GM10266 (cell line): ENCODE data around the gene SOS2.
"Not testable (repeated sequence)": the region's sequence is repeated elsewhere in the genome, so short reads cannot be mapped to it uniquely, and the experiment has no call there.

Source experiments
- DNase-seq: peaks from one replicate; pipeline ENCODE4 v3.0.0; 2012; ENCODE audit errors: extremely low spot score
- TF ChIP-seq, protein P1 (sequence below): IDR thresholded peaks from 2 replicates; pipeline ENCODE4 v1.5.1; 2012; ENCODE audit warnings: mild to moderate bottlenecking, low read depth; ENCODE audit not compliant: control insufficient read depth, insufficient read depth; ENCODE audit errors: missing control alignments

Gene SOS2

DNA sequence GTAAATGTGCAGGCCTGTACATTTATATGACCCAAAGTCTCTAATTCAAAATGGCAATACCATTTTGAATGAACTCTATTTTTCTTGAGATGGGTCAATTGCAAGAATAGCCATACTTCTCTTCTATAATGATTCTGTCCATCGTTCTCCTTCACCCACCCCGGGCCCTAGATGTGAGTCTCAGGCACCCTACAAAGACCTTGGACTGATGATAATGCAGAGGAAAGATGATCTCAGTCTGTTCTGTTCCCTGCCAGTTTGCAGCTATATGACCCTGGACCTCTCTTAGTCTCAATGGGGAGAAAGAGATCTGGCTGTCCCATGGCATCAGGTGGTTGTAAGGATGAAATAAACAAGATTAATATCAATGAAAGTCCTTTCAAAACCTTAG lies 145.1 kb downstream of the SOS2 start:
- DNase-seq = no peak
- TF ChIP-seq, protein P1, sequence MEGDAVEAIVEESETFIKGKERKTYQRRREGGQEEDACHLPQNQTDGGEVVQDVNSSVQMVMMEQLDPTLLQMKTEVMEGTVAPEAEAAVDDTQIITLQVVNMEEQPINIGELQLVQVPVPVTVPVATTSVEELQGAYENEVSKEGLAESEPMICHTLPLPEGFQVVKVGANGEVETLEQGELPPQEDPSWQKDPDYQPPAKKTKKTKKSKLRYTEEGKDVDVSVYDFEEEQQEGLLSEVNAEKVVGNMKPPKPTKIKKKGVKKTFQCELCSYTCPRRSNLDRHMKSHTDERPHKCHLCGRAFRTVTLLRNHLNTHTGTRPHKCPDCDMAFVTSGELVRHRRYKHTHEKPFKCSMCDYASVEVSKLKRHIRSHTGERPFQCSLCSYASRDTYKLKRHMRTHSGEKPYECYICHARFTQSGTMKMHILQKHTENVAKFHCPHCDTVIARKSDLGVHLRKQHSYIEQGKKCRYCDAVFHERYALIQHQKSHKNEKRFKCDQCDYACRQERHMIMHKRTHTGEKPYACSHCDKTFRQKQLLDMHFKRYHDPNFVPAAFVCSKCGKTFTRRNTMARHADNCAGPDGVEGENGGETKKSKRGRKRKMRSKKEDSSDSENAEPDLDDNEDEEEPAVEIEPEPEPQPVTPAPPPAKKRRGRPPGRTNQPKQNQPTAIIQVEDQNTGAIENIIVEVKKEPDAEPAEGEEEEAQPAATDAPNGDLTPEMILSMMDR = no peak

GRCh38 chr14:50085570-50086320 lies 145.6 kb downstream of the SOS2 start:
- DNase-seq = peak; percentile 64
- TF ChIP-seq, protein P1 = no peak

- TF ChIP-seq, protein P1 = no peak
- DNase-seq = no peak
Observed at GRCh38 chr14:50084666-50085065, 146.7 kb downstream of the SOS2 start.

DNA sequence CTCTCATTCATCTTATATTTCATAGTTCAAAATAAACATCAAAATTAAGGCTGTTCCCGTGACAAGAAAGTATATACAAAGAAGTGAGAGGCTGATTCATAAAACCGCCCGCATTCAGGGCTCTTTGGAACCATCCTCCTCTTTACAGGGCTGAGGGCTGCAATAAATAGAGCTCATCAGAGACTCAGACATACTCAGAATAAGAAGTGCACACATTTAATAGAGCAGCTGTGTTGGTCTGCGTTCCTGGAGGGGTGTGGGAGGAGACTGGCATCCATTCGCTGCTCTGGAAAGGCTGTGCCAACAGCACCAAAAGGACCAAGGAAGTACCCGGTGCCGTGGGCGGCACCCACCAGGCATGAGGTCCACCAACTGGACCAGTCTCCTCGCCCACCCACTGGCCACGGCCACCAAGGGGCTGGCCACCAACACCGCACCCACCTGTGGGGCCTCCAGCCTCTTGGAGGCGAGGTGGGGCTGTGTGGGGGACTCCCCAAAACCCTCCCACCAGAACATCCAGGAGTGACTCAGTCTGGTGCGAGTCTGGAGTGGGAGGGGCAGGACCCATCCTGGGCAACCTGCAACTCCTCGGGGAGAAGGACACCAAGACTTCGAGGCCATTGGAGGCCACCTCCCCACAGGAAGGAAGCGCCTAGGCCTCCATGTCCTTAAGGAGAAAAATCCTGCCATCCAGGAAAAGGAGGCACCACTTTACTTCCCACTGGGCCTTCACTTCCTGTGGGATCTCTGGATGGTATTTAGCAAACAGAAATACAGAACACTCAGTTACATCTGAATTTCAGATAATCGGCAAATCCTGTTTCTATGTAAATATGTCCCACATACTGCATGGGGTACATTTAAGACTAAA lies 147.7 kb downstream of the SOS2 start:
- TF ChIP-seq, protein P1 = no peak
- DNase-seq = no peak

DNA sequence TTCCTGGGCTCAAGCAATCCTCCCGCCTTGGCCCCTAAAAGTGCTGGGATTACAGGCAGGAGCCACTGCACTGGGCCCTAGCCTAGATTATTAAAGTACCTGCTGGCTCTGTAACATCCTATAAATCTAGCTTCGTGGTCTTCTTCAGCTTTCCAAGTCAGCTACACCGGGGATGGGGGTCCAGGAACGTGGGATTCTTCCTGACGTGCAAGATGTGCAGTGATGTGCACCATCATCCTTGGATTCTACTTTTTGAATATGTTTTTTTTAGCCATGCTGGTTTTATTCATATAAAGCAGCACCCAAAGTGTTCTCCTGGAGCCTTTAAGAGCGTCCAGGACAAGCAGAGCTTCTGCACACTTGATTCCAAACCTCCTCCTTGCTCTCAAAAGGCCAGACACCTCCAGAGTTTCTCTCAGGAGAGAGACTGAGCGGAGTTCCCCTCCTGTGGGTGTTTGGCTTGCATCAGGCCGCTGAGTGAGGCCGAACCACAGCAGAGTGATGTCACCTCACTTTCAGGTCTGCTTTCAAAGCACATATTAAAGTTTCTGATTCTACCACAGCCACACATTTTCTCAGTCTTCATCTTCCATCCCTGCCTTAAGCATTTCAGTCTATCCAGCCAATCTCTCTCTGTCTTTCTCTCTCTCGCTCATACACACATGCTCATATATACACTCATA lies 148.5 kb downstream of the SOS2 start:
- TF ChIP-seq, protein P1 = no peak
- DNase-seq = peak; percentile 88

DNA sequence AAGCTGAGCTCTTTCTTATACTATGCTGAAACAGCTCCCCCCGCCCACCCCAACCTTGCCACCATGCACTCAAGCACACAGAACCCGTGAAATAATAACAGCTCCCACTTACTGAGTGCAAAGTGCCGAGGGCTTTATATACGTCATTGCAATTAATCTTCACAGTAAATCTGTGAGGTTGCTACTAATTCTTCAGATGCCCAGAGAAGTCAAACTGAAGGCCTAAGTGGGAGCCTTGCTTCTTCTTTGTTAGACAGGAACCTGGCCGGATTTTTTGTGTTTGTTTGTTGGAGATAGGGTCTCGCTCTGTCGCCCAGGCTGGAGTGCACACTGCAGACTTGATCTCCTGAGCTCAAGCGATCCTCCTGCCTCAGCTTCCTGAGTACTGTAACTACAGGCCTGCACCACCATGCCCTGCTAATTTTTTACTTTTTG lies 149.1 kb downstream of the SOS2 start:
- no peak for DNase-seq
- TF ChIP-seq, protein P1 = no peak

DNA sequence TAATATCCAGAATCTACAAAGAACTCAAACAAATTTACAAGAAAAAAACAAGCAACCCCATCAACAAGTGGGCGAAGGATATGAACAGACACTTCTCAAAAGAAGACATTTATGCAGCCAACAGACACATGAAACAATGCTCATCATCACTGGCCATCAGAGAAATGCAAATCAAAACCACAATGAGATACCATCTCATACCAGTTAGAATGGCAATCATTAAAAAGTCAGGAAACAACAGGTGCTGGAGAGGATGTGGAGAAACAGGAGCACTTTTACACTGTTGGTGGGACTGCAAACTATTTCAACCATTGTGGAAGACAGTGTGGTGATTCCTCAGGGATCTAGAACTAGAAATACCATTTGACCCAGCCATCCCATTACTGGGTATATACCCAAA lies 152.3 kb downstream of the SOS2 start:
- not testable (repeated sequence) for DNase-seq

- not testable (repeated sequence) for DNase-seq
Observed at GRCh38 chr14:50073663-50074062, 157.7 kb downstream of the SOS2 start.
